22Rv1 (cell line): ENCODE results near the gene SPHKAP.

Experiments used
- CTCF ChIP-seq: fragments of 450-650 bp; IDR thresholded peaks from 2 replicates; pipeline ENCODE4 v1.5.1; 2017; ENCODE audit warnings: mild to moderate bottlenecking
- ZFX ChIP-seq: fragments of 450-650 bp; IDR thresholded peaks from 2 replicates; pipeline ENCODE4 v1.6.1; 2017; ENCODE audit warnings: antibody characterized with exemption, borderline replicate concordance

DNA sequence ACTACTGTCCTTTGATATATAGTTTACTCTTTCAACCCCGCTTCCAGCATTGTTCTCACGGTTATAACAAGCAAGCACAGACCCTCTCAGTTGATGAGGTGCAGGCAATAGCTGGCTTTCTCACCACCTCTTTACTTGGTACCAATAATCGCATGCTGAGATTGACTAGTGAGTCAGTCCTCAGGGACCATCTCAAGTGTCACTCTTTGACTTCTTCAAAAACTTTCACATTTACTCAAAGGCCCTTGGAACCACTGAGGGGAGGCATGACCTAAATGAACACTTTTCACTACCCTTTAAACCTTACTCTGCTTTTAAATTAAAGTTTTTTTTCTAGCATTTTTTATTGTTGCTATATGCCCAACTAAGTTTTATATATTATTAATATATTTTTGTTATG lies 208.2 kb downstream of the SPHKAP start:
- TF ChIP-seq CTCF (no peak), ZFX (no peak)
